Suppressor macrophage treated with lipopolysaccharide for 1 hour (primary cell): ENCODE results near the gene POLR1E.

Source experiments
- DNase-seq, 3 donors: peaks; one replicate each; pipeline ENCODE4 v3.0.0-alpha.2; 2020 to 2022

POLR1E gene

GRCh38 chr9:37485389-37486255 lies at the start of gene POLR1E:
TSS of gene POLR1E (plus strand) at chr9:37485948. CDS start at chr9:37486048, 100 bp downstream.
- peak; percentile 96 to 98 (median 97) for DNase-seq

DNA sequence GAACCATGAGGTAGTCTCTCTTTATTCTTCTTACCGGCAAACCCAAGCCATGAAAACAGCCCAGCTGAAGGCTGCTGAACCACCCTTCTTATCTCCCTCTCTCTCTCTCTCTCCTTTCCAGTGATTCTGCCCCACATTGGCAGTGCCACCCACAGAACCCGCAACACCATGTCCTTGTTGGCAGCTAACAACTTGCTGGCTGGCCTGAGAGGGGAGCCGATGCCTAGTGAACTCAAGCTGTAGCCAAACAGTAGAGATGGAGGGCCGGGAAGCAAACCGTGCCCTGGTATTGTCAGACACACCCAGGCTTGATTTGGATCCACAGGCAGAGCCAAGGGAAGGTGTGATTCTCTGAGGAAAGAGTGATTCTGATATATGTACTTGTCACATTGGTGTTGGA lies 49.2 kb upstream of the POLR1E start:
- DNase-seq = no peak

DNA sequence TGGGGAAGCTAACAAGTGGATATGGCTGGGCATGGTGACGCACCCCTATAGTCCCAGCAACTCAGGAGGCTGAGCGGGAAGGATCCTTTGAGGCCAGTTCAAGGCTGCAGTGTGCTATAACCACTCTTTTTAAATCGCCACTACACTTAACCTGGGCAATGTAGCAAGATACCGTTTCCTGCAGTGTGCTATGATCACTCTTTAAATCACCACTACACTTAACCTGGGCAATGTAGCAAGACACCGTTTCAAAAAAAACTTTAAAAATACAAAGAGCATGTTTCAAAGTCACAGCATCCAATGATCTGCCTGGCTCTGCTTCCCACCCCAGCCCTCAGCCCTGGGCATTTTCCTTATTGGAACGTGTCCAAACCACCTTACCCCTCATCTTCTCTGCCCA lies 48.7 kb upstream of the POLR1E start:
- DNase-seq = no peak

DNA sequence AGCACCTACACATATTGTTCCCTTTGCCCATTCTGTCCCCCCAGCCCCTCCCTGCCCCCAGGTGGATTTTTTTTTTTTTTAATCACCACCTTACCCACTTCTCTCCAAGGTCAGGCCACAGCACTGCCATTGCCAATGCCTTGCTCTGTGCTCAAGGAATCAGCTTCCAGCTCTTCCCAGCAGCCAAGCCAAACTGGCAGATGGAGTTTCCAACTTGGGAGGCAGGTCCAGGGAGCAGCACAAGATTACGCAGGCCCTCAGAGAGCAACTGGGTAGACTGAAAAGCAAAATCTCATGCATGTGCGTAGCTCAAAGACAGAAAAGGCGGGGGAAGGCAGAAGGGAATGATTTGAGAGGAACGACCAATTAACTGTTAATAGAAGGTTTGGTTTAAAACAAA lies 48.1 kb upstream of the POLR1E start:
- DNase-seq = no peak

GRCh38 chr9:37438359-37438758 lies 47.4 kb upstream of the POLR1E start:
- DNase-seq = no peak

- DNase-seq = peak in 1 of 3 donors; percentile 17
Measured at GRCh38 chr9:37441776-37442370, 43.9 kb upstream of the POLR1E start.

DNA sequence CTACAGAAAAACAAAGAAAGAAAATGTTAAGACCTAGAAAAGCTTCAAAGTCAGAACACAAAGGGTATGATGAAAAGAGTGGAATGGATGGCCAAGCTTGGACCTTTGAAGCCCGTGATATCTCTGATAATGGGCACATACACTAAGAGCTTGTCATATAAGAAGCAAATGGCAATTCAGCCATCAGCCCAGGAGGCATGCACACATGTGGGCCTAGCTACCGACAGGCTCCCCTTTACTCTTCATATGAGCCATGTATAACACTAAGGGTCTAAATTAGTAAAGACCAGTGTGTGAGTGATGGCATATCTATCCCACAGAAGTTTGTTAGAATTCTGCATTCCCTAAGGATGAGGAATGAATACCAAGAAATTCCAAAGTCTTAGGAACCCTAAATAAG lies 43.2 kb upstream of the POLR1E start:
- DNase-seq = peak in 1 of 3 donors; percentile 17

DNA sequence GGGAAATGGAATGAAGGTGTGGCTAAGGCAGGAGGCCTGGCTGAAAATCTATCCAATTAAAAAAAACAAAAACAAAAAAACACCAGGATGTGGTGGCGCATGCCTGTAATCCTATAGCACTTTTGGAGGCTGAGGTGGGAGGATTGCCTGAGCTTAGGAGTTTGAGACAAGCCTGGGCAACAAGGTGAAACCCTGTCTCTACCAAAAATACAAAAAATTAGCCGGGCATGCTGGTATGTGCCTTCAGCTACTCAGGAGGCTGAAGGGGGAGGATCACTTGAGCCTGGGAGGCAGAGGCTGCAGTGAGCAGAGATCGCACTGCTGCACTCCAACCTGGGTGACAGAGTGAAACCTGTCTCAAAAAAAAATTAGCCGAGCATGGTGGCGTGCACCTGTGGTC lies 42.2 kb upstream of the POLR1E start:
- peak in 1 of 3 donors; percentile 5 for DNase-seq

DNA sequence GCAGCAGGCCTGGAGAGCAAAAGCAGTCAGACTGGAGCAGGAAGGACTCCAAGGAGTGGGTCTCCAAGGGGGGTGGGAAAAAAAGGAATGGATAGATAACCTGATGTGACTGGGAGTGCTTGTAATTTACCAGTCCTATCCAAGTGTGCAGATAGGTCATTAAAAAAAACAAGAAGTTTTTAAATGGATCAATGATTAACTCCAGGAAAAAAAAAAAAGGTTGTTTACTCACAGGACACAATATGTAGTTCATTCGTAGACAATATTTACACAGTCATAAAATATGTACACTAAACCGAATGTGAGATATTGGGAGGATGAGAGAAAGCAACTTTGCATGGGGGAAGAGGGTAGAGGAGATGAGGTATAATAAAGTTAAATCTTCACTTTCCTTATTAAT lies 40.9 kb upstream of the POLR1E start:
- DNase-seq = no peak

DNA sequence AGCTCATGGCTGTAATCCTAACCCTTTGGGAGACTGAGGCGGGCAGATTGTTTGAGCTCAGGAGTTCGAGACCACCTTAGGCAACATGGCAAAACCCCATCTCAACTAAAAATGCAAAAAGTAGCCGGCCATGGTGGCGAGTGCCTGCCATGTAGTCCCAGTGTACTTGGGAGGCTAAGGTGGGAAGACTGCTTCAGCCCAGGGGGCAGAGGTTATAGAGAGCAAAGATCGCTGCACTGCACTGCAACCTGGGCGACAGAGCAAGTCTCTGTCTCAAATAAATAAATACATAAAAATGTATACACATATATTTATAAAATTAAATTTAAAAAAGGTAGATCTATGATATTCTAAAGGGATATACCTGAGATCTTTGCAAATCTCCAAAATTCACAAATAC lies 39.9 kb upstream of the POLR1E start:
- no peak for DNase-seq

DNA sequence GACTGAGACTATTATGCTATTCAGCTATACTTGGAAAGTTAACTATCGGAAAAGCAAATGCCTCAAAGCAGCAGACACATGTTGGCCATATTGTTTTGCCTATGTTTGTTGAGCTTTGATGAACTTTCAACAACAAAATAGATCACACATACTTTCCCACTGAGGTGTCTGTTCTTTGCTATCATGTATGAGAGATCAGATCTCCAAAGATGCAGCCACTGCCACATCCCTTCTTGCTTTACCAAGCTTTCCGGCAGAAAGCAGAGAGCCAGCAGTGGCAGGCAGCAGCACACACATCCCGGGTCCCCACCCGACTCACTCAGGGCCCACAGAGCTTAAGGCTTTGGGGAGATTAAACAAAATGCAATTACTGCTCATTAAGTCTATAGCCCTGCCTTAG lies 39.3 kb upstream of the POLR1E start:
- no peak for DNase-seq

- DNase-seq = no peak
Measured at GRCh38 chr9:37447111-37447510, 38.6 kb upstream of the POLR1E start.

GRCh38 chr9:37449862-37450632 lies 35.7 kb upstream of the POLR1E start:
- DNase-seq = no peak

- no peak for DNase-seq
Measured at GRCh38 chr9:37451628-37452027, 34.1 kb upstream of the POLR1E start.

DNA sequence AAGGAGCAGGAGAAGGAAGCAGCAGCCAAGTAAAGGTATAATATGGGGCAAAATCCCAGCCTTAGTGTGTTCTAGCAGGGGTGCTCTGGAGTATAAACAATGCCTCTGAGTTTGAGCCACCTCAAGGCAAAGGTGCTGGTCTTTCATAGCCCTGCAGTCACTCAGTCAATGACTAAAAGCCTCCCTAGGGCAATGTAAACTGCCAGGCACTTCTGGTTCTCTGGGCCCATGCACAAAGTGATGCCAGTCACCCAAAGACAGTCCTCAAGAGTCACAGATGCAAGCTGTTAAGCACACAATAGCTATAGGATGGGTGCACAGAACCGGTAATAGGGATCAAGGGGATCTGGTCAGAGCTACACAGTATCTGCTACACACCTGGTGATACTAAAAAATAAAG lies 33.1 kb upstream of the POLR1E start:
- DNase-seq = no peak

- no peak for DNase-seq
Measured at GRCh38 chr9:37453827-37454226, 31.9 kb upstream of the POLR1E start.

DNA sequence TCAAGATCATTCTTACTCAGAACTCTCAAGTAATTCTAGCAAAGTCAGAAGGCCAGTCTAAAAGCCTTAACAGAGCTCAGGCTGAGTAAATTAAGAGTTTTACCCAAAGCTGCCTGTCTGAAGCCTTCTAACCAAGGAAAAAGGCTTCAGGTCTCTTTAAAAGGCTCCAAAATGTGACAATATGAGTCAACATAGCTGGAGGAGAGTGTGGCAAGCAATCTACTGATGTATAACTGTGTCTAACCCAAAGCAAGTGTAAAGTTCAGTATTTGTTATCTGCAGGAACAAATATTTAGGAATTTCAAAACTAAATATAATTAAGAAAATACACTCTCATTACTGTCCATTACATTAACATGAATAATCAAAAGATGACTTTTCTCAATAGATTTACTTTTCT lies 31.5 kb upstream of the POLR1E start:
- no peak for DNase-seq

GRCh38 chr9:37455884-37456647 lies 29.7 kb upstream of the POLR1E start:
- no peak for DNase-seq

- no peak for DNase-seq
Measured at GRCh38 chr9:37456817-37457216, 28.9 kb upstream of the POLR1E start.

DNA sequence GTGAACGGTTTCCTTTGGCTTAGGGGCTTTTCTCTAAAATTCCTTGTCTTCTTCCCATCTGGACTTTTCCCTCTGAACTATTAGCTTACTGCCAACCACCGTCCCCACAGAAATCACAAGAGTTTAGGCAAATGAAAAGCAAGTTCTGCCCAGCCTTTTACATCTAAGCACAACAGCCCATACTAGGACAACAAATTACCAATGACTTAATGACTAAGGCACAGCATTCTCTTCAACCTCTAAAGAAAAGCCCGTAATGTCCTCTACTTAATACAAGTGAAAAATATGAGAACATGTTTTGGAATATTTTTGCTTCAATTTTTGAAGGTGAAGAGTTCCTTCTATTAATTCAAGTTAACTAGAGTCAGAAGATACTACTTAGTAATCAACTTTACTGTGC lies 21.7 kb upstream of the POLR1E start:
- DNase-seq = peak in 1 of 3 donors; percentile 13

- DNase-seq = peak; percentile 78 to 89 (median 79)
Measured at GRCh38 chr9:37464426-37465248, 21.1 kb upstream of the POLR1E start.
